ENCODE data around the gene RAD51B.
A peak's percentile ranks its signal among the peaks of the same experiment; 100 is the strongest.

Gene RAD51B

DNA sequence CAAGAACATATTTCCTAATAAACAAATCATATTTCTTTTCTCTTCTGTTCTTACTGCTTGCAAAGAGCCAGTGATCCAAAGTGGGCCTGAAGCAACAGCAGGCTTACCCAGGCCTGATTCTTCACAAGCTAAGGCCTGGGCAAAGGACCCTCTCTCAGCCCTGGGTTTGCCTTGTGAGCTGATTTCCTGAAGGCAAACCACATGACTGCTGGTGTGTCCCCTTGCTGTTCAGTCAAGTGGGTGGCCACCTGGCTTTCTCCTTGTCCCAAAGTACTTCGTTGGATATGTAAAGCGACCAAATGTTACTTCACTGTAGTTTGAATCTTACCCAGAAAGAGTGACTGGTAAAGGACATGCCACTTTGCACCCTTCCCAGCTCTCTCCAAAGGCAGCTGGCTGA, 580.4 kb downstream of the RAD51B start:
- H3K4me3 ChIP-seq (ENCODE audit: low read length): no peak overlapping the region
- H2AFZ ChIP-seq (ENCODE audit: low read length): no peak overlapping the region
- no peaks in the 10 kb centered on the region for H3K4me1 ChIP-seq (ENCODE audit: low read length)
- H4K20me1 ChIP-seq (ENCODE audit: insufficient read depth, low read length): no peaks in the 10 kb centered on the region
- H3K79me2 ChIP-seq (ENCODE audit: low read length): no peaks in the 10 kb centered on the region
- H3K36me3 ChIP-seq (replicated peaks; ENCODE audit: insufficient read depth, low read length): no peaks in the 10 kb centered on the region
- no peak overlapping the region for H3K9ac ChIP-seq (ENCODE audit: low read length)
- no peak for DNase-seq
- TF ChIP-seq EZH2 (optimal IDR thresholded peaks at IDR 0.05; ENCODE audit: low read depth, low read length) (no peak), EZH2phosphoT487 (IDR thresholded peaks at IDR 0.05; ENCODE audit: low read length) (no peak)
- TF ChIP-seq, protein P1, sequence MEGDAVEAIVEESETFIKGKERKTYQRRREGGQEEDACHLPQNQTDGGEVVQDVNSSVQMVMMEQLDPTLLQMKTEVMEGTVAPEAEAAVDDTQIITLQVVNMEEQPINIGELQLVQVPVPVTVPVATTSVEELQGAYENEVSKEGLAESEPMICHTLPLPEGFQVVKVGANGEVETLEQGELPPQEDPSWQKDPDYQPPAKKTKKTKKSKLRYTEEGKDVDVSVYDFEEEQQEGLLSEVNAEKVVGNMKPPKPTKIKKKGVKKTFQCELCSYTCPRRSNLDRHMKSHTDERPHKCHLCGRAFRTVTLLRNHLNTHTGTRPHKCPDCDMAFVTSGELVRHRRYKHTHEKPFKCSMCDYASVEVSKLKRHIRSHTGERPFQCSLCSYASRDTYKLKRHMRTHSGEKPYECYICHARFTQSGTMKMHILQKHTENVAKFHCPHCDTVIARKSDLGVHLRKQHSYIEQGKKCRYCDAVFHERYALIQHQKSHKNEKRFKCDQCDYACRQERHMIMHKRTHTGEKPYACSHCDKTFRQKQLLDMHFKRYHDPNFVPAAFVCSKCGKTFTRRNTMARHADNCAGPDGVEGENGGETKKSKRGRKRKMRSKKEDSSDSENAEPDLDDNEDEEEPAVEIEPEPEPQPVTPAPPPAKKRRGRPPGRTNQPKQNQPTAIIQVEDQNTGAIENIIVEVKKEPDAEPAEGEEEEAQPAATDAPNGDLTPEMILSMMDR (IDR thresholded peaks at IDR 0.05; ENCODE audit: low read length): no peak
- no peak overlapping the region for H3K4me2 ChIP-seq (ENCODE audit: low read depth, low read length)
- H3K27me3 ChIP-seq (replicated peaks; ENCODE audit: insufficient read depth, low read length): no peaks in the 10 kb centered on the region
- H3K27ac ChIP-seq (ENCODE audit: low read length): no peak overlapping the region
- H3K9me3 ChIP-seq (replicated peaks; ENCODE audit: insufficient read depth, low read length): no peaks in the 10 kb centered on the region
- H3K9me2 ChIP-seq (replicated peaks; ENCODE audit: insufficient read depth, low read length): no peaks in the 10 kb centered on the region
- H3F3A ChIP-seq (ENCODE audit: insufficient read depth, low read length): no peaks in the 10 kb centered on the region

DNA sequence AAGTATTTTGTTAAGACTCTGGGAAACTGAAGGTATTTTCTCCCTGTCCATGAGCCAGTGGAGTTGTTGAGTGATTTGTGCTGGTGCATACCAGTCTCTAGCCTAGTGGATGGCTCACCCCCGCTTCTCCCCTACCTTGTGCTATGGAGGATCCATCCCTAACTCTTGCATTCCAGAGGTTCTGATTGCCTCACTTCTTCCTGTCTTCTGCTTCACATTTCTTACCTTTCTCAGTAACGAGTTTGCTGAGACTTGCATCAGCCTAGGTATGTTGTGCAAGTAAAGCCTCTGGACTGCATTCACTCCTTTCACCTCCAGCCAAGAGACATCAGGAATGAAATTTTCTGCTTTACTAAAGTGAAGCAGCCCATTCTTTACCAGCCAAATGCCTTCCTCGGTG, 581.7 kb downstream of the RAD51B start:
- Histone ChIP-seq H3K36me3 (replicated peaks; ENCODE audit: insufficient read depth, low read length) (no peaks in the 10 kb centered on the region), H4K20me1 (ENCODE audit: insufficient read depth, low read length) (no peaks in the 10 kb centered on the region), H3K9ac (ENCODE audit: low read length) (no peak overlapping the region), H3K9me3 (replicated peaks; ENCODE audit: insufficient read depth, low read length) (no peaks in the 10 kb centered on the region), H3K27me3 (replicated peaks; ENCODE audit: insufficient read depth, low read length) (no peaks in the 10 kb centered on the region), H3F3A (ENCODE audit: insufficient read depth, low read length) (no peaks in the 10 kb centered on the region), H3K9me2 (replicated peaks; ENCODE audit: insufficient read depth, low read length) (no peaks in the 10 kb centered on the region), H3K4me1 (ENCODE audit: low read length) (no peaks in the 10 kb centered on the region), H3K4me2 (ENCODE audit: low read depth, low read length) (no peak overlapping the region), H3K4me3 (ENCODE audit: low read length) (no peak overlapping the region), H2AFZ (ENCODE audit: low read length) (no peak overlapping the region), H3K79me2 (ENCODE audit: low read length) (no peaks in the 10 kb centered on the region), H3K27ac (ENCODE audit: low read length) (peak overlapping the region; percentile 32; the same call in 1 of the 2 replicates)
- DNase-seq: no peak
- TF ChIP-seq, protein P1 (IDR thresholded peaks at IDR 0.05; ENCODE audit: low read length): no peak
- TF ChIP-seq EZH2phosphoT487 (IDR thresholded peaks at IDR 0.05; ENCODE audit: low read length) (no peak), EZH2 (optimal IDR thresholded peaks at IDR 0.05; ENCODE audit: low read depth, low read length) (no peak)

DNA sequence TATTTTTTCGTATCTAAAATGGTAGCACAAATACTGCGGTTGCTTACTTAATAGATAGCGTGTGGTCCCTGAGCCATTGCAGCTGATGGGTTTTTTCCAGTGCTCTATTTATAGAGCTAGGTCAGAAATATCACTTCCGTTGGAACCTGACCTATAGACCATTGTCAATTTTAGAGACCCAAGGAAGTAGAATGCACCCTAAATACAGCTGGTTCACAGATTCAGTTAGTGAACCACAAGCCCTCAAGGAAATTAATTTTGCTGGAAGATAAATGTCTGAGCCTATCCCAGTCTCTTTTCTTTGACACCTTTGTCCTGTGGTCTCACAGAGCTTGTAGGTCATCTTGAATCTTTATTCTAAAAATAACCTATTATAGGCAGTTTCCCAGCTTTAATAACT, 582.3 kb downstream of the RAD51B start:
- Histone ChIP-seq H3F3A (ENCODE audit: insufficient read depth, low read length) (no peaks in the 10 kb centered on the region), H3K4me3 (ENCODE audit: low read length) (no peak overlapping the region), H2AFZ (ENCODE audit: low read length) (no peak overlapping the region), H3K4me2 (ENCODE audit: low read depth, low read length) (no peak overlapping the region), H3K36me3 (replicated peaks; ENCODE audit: insufficient read depth, low read length) (no peaks in the 10 kb centered on the region), H3K27me3 (replicated peaks; ENCODE audit: insufficient read depth, low read length) (no peaks in the 10 kb centered on the region), H3K27ac (ENCODE audit: low read length) (peak overlapping the region; percentile 32; the same call in 1 of the 2 replicates), H3K4me1 (ENCODE audit: low read length) (no peaks in the 10 kb centered on the region), H3K9me2 (replicated peaks; ENCODE audit: insufficient read depth, low read length) (no peaks in the 10 kb centered on the region), H3K79me2 (ENCODE audit: low read length) (no peaks in the 10 kb centered on the region), H3K9me3 (replicated peaks; ENCODE audit: insufficient read depth, low read length) (no peaks in the 10 kb centered on the region), H4K20me1 (ENCODE audit: insufficient read depth, low read length) (no peaks in the 10 kb centered on the region), H3K9ac (ENCODE audit: low read length) (no peak overlapping the region)
- TF ChIP-seq, protein P1 (IDR thresholded peaks at IDR 0.05; ENCODE audit: low read length): no peak
- TF ChIP-seq EZH2phosphoT487 (IDR thresholded peaks at IDR 0.05; ENCODE audit: low read length): no peak
- no peak for TF ChIP-seq EZH2 (optimal IDR thresholded peaks at IDR 0.05; ENCODE audit: low read depth, low read length)
- DNase-seq: peak; percentile 12
